Tibial nerve (tissue), 4 donors: ENCODE results near the gene AUTS2. TPM values are rescaled to one million over a fixed set of nuclear protein-coding genes. Genes with fewer than 3 reads are reported as not detected.

Source experiments
- DNase-seq, 2 donors: peaks; one replicate each; pipeline ENCODE4 v3.0.0-alpha.2; 2019; ENCODE audit warnings: low spot score in 2 of 2
- H3K27ac ChIP-seq, 4 donors: fragments of 200-600 bp; sonication (generic) in 3 of 4; one replicate each; pipeline ENCODE4 v1.5.1; 2017 to 2019; ENCODE audit warnings: mild to moderate bottlenecking in 1 of 4
- H3K27me3 ChIP-seq, 2 donors: fragments of 200-600 bp; sonication (generic) in 1 of 2; one replicate each; pipeline versions ENCODE4 v1.5.1 to v1.6.0; 2017 to 2019
- H3K36me3 ChIP-seq, 3 donors: fragments of 200-600 bp; sonication (generic); one replicate each; pipeline ENCODE4 v1.5.1; 2018 to 2019
- H3K4me1 ChIP-seq, 4 donors: fragments of 200-600 bp; sonication (generic) in 3 of 4; one replicate each; pipeline ENCODE4 v1.5.1; 2017 to 2019
- H3K4me3 ChIP-seq, 4 donors: fragments of 200-600 bp; sonication (generic) in 3 of 4; one replicate each; pipeline ENCODE4 v1.5.1; 2017 to 2019; ENCODE audit warnings: mild to moderate bottlenecking in 1 of 4, moderate library complexity in 1 of 4
- H3K9me3 ChIP-seq, 4 donors: fragments of 200-600 bp; sonication (generic) in 3 of 4; one replicate each; pipeline ENCODE4 v1.5.1; 2017 to 2019
- CTCF ChIP-seq, 5 experiments: fragments of 200-600 bp in 3 of 5; fragments of 450-650 bp in 2 of 5; sonication (generic) in 3 of 5; IDR thresholded peaks; one replicate each; pipeline ENCODE4 v1.5.1; 2016 to 2019; ENCODE audit warnings: antibody characterized with exemption in 5 of 5, mild to moderate bottlenecking in 3 of 5, moderate library complexity in 2 of 5
- EP300 ChIP-seq, 2 donors: sonication (generic); formaldehyde crosslinking; IDR thresholded peaks; one replicate each; pipeline ENCODE4 v1.6.1; 2017; ENCODE audit warnings: antibody characterized with exemption in 2 of 2, mild to moderate bottlenecking in 1 of 2
- POLR2A ChIP-seq, 2 donors: fragments of 450-650 bp; IDR thresholded peaks; one replicate each; pipeline ENCODE4 v1.6.1; 2017; ENCODE audit warnings: antibody characterized with exemption in 2 of 2, mild to moderate bottlenecking in 2 of 2, moderate library complexity in 2 of 2
- WGBS, 2 donors: methylation state at CpG; one replicate each; pipeline ENCODE4 v1.1.5; 2018; 5-methylcytosine and 5-hydroxymethylcytosine counted together
- total RNA-seq, 4 donors: library from RNA; depleted of rRNA; stranded (reverse); fragments of >200 nt; gene quantifications; one replicate each; pipeline ENCODE4 v1.1.0, GENCODE V29; 2016

The AUTS2 gene
- total RNA-seq, 4 donors from 2014 or later: 56.6 to 87.9 (median 71.6) TPM

DNA sequence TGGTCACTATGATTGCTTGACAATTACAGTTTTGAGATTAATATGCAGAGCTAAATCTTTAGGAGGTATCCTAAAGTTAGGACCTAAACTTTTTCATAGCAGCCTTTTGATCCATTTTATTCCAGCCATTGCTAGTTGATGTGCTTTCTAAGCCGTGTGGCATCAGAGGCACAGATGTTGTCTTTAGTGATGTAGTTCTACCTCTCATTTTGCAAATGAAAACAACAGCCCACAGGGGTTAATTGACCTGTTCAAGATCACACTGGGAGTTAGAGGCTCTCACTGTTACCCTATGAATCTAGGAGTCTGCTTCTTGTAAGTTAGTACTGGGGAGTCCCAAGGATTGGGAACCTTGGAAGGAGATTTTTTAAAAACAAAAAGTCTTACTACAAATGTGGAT is 10.6 kb downstream of the AUTS2 start:
- WGBS, 2 donors: 79 to 83% methylated on average over 1 of the region's 1 CpG
- Histone ChIP-seq H3K27ac (no peak overlapping the region), H3K9me3 (no peaks in the 10 kb centered on the region), H3K27me3 (no peaks in the 10 kb centered on the region), H3K4me3 (no peak overlapping the region), H3K4me1 (peaks cover 0 to 6% (median 3%) of the 10 kb centered on the region in 4 donors), H3K36me3 (no peaks in the 10 kb centered on the region)
- no peak for TF ChIP-seq EP300 (IDR thresholded peaks at IDR 0.05)
- no peak for TF ChIP-seq POLR2A (IDR thresholded peaks at IDR 0.05)
- no peak for TF ChIP-seq CTCF (IDR thresholded peaks at IDR 0.05)
- no peak for DNase-seq

- DNase-seq: no peak
- WGBS, 2 donors: 79 to 82% methylated on average over 5 of the region's 5 CpGs
- no peaks in the 10 kb centered on the region for H3K36me3 ChIP-seq
- H3K9me3 ChIP-seq: no peaks in the 10 kb centered on the region
- no peak for TF ChIP-seq POLR2A (IDR thresholded peaks at IDR 0.05)
- no peak for TF ChIP-seq CTCF (IDR thresholded peaks at IDR 0.05)
- TF ChIP-seq EP300 (IDR thresholded peaks at IDR 0.05): no peak
- no peaks in the 10 kb centered on the region for H3K27me3 ChIP-seq
- no peak overlapping the region for H3K4me3 ChIP-seq
- H3K27ac ChIP-seq: no peak overlapping the region
- peaks cover 0 to 7% (median 3%) of the 10 kb centered on the region in 4 donors for H3K4me1 ChIP-seq
Measured at GRCh38 chr7:69609541-69610373, 11.5 kb downstream of the AUTS2 start.

- Histone ChIP-seq H3K4me3 (no peak overlapping the region), H3K36me3 (no peaks in the 10 kb centered on the region), H3K27me3 (no peaks in the 10 kb centered on the region), H3K27ac (no peak overlapping the region), H3K4me1 (peaks cover 0 to 12% (median 3%) of the 10 kb centered on the region in 4 donors), H3K9me3 (no peaks in the 10 kb centered on the region)
- no peak for DNase-seq
- WGBS, 2 donors: 73 to 81% methylated on average over 8 of the region's 8 CpGs
- TF ChIP-seq EP300 (IDR thresholded peaks at IDR 0.05) (no peak), POLR2A (IDR thresholded peaks at IDR 0.05) (no peak), CTCF (IDR thresholded peaks at IDR 0.05) (no peak)
Measured at GRCh38 chr7:69610374-69611084, 12.3 kb downstream of the AUTS2 start.

DNA sequence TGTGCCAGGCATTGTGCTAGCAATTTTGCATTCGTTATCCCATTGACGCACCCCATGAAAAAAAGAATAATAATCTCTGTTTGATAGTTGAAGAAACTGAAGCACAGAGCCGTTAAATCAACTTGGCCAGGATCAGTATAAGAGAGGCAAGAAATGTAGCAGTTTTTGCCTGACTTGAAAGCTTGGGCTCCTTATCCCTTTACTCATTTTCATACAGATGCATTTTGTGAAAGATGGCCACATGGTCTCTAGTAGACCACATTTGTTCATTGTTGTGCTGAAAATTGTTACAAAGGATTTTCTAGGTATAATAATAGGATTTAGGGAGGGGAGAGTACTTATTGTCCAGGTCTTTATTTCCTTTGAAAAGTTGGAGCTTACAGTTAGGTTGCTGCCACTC is 14.7 kb downstream of the AUTS2 start:
- 47 to 66% methylated on average over 3 of the region's 3 CpGs for WGBS, 2 donors
- Histone ChIP-seq H3K4me1 (peaks cover 0 to 12% (median 3%) of the 10 kb centered on the region in 4 donors), H3K27me3 (no peaks in the 10 kb centered on the region)

More for the DNA sequence above, 14.7 kb downstream of the AUTS2 start:
- DNase-seq: no peak
- Histone ChIP-seq H3K36me3 (no peaks in the 10 kb centered on the region), H3K9me3 (no peaks in the 10 kb centered on the region), H3K27ac (no peak overlapping the region), H3K4me3 (no peak overlapping the region)
- no peak for TF ChIP-seq CTCF (IDR thresholded peaks at IDR 0.05)
- TF ChIP-seq EP300 (IDR thresholded peaks at IDR 0.05): no peak
- no peak for TF ChIP-seq POLR2A (IDR thresholded peaks at IDR 0.05)
